Activated CD4-positive, alpha-beta T cell treated with anti-CD3 and anti-CD28 coated beads, Interleukin-2, Interleukin-6, amounts not matched to agents 100 ng/mL and 50 ng/mL, durations not matched to agents 16 hours and 8 hours (primary cell): Measurements from ENCODE around the gene FAM78B.

ENCODE experiments used
- DNase-seq: peaks from one replicate; pipeline ENCODE4 v3.0.0-alpha.2; 2020

The FAM78B gene

DNA sequence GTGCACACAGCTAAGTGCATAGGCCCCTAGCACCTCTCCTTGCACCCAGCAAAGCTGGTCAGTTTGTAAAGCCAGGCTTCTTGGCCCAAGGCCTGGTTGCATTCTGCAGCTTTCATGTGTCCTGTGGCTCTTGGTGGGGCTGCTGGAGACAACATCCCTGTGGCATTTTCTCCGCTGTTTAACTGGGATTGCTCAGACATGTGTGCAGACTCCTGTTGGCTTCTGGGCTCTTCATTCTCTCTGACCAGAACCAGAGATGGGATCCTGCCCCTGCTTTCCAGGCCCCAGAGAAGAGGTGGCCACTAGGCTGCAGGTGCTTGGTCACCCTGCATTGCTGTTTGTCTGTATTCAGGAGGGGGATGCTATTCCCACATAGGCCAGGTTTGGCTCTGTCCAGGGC, 50.8 kb downstream of the FAM78B start:
- no peak for DNase-seq

DNA sequence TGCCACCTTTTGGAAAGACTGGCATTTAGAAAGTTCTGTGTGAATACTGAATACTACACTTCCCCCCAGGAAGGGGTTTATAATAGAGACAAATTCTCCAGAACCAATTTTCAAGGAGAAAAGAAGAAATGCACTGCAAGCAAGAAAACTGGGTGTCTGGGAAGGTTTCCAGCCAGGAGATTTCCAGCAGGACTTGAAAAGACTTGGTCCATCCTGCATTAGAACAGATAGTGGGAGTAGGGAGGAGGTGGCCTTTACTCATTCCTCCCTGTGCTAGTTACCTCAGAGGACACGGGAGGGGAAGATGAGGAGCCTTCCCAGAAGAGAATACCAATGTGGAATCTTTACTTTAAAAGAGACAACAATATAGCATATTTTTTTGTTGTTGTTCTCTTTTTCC, 52.4 kb downstream of the FAM78B start:
- no peak for DNase-seq

DNA sequence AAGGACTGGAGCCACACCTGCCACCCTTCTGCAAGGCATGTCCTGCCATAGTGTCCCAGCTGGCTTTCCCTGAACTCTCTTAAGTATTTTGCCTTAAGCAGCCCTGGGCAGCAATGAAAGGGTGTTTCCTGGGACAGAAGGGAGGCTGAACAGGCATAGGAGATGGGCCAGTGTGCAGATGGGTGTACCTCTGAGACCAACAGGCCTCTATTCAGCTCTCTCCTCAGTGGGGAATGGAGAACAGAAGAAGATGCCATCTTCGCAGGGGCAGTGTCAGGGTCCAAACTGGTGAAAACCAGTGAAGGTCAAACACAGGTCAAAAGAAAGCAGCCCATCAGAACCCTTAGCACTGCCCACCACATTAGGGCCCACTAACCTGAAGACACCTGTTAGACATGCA, 53.2 kb downstream of the FAM78B start:
- DNase-seq = no peak

DNA sequence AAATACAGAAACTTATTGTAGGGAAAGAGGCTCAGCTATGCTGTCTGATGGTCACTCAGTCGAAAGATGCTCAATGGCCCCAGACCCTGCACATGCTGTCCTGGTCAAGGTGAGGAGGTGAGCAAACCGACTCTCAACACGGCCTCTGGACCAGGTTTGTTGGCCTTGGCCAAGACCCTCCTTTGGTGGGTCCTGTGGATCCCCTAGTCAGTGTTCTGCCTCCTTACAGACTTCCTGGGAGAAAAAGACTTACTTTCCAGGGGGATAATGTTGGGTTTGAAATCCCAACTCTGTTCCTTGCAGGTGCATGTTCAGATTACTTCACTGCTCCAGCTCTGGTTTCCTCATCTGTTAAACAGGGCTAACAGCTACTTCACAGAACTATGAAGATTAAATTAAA, 53.8 kb downstream of the FAM78B start:
- no peak for DNase-seq

DNA sequence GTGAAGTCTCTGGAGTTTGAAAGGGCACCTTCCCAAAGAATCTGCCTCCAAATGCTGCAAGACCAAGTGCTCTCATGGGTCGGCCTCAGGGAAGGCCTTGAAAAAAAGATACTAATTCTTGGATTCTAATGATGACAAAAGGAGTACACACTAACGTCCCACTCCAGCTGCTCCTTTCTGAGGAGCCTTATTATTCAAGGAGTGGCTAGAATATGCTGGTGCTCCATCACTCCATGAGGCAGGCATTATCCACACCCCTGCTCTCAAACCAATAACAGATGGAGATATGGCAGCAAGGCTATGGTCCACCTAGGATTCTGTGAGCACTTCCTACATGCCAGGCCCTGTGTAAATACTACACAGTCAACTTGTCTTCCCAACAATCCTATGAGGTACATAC, 54.4 kb downstream of the FAM78B start:
- no peak for DNase-seq

DNA sequence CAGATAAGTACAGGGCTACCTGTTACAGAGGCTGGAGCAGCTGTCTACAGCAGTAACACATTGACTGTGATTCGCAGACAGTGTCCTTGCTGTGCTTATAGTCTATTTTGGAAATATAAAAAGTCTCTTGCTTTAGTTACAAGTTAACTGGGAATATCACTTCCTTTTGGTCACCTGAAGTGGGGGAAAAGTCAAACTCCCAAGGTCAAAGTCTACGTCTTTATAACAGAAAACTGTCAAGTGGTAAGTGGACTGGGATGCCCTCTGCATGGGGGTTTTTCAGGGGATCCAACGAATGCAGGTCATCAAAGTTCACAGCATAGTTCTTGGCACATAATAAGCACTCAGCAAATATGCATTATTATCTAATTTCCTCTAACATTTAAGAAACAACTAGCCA, 55.4 kb downstream of the FAM78B start:
- DNase-seq = no peak

- no peak for DNase-seq
Measured at GRCh38 chr1:166090244-166090643, 76.6 kb downstream of the FAM78B start.

- peak; percentile 7 for DNase-seq
Measured at GRCh38 chr1:166089804-166090203, 77.0 kb downstream of the FAM78B start.

- DNase-seq = no peak
Measured at GRCh38 chr1:166088572-166088955, 78.2 kb downstream of the FAM78B start.

DNA sequence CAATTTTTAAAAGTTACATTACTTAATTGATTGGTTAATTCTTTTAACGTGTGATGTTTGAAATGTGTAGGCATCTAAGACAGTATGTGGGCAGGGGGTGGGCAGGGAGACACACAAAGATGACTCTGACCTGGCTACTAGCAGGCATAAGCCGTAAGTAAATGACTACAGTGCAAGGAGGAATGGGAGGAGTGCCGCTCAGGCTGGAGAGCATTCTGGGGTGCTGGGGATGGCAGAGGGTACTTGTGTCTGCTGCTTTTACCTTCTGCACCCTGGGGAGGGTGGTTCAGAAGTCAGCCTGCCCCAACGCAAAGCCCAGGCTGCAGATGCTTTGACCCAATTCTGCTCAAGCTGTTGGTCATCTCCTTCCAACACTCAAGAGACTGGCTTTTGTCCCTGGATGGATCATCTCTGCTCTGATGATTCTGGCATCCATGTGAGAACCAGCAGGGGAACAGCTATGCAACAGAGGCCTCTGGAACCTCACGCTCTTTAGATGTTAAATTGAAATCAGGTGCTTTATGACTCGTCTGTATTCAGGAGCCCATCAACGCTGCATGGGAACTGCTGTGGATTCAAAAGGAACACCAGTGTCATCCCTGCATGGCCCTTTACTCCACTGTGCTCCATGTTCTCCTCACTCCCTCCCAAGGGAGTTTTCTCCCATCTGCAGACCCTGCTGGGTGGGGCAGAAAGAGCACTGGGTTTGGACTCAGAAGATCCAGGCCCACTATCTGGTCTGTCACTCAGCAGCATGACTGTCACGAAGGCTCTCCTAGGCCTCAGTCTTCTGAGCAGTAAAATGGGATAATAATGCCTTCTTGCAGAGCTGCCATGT, 78.8 kb downstream of the FAM78B start:
- DNase-seq = no peak

- no peak for DNase-seq
Measured at GRCh38 chr1:166086113-166086883, 80.5 kb downstream of the FAM78B start.

DNA sequence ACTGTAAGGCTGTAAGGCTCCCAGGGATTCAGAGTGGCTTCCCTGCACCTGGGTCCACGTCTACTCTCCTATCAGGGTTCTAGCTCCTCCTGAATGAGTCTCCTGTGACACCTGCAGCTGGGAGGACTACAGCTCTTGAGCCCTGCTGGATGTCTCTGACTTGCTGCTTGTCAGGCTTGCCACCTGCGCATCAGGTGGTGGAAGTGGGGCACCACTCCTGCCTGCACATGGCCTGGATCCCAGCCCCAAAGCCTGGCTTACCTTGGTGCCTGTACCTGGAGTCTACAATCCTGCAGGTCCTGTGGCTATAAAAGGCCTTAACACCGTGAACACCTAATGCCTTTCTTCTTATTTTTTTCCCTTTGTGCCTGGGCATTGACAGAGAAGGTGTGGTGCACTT, 82.2 kb downstream of the FAM78B start:
- no peak for DNase-seq

DNA sequence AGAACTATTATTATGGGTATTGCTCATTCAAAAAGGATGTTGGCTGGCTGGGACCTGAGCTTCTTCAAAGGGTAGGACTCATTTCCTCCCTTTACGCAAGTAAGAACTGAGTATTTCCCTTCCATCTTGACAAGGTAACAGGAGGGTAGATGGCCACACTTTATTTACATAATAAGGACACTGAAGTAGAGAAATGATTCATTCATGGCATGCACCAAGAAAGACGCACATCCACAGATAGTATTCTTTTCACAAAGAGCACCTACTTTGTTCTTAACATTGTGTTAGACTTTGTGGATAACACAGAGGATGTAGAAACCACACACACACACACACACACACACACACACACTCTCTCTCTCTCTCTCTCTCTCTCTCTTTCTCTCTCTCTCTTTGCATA, 82.9 kb downstream of the FAM78B start:
- DNase-seq = peak; percentile 68

DNA sequence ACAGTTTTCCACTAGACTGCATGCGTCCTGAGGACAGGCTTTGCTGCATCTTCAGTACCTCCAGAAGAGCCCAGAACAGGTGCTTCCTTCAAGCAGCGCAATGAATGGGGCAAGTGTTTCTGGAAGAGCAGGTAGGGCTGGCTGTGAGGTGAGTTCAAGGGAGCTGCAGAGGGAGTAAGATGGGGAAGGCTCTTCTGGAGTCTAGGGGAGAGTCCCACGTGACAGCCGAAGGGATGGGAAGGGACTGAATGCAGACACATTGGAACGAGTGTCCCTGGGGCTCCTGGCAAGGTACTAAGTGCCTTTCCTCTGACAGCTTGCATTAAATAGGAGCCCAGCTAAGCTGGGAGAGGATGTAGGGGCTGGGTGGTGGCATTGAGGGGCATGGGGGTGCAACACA, 84.2 kb downstream of the FAM78B start:
- DNase-seq = no peak

DNA sequence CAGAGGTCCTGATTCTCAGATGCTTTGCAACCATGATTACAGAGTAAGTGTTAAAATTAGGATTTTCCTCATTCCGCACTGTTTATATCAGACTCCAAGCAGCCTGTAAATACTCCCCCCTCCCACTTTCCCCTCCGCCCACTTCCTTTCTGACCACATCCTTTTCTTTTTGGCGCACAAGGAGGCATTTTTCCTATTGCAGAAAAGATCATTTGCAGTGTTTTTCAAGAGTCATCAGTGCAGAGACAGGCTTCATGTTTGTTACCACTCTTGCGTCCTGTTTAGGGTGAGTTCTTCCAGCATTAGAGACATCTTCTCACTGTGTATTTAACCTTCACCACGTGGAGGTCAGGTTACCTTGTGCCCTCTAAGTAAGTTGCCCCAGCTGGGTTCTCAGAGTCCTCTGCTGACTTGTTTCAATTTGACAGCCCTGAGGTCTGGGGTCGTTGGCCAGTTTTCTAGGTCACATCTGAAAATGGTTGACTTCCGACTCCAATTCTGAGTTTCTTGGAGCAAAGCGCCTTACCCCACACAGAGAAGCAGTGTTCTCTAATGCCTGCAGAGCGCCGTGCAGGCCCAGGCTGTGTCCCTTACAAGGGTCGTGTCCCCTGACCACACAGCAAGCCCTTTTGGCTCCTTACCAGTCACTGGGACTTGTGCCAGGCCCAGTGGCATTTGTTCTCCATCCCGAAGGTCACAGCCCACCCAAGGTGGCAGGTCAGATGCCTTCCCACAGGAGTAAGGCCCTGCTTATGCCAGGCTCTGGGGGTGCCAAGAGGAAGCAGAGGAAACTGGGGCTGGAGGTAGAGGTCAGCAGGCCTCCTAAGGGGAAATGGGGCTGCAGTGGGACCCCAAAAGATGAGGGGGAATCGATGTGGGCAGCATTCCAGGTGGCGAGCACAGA, 85.6 kb downstream of the FAM78B start:
- DNase-seq = peak; percentile 37

DNA sequence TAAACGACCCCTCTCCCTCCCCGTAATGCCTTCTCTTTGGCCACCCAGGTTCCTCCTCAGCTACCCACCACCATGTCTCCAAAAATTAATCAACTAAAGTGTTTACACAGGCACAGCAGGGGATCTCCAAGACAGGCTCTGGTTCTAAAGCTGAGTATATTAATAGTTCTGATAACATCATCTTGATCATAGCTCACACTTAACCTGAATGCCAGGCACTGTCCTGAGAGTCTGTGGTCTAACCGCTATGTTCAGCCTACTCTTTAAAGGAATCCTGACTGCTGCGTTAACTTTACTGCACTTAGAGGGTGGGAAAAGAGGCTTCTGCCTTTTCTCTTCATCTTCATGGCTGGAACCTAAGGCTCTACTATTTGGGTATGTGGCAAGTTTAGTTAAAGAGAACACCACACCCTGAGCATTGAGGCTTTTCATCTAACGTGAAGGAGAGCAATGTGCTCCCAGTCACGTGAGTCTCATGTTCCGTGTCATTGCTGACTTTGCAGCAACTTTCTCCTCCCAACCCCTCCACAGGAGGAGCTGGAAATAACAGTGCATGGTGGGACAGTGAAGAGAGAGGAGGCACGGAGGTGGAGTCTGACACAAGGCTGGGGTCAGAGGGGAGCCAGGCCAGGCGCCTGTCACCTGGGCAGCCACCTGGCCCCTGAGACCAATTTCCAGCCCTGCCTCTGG, 86.4 kb downstream of the FAM78B start:
- peak; percentile 11 for DNase-seq

DNA sequence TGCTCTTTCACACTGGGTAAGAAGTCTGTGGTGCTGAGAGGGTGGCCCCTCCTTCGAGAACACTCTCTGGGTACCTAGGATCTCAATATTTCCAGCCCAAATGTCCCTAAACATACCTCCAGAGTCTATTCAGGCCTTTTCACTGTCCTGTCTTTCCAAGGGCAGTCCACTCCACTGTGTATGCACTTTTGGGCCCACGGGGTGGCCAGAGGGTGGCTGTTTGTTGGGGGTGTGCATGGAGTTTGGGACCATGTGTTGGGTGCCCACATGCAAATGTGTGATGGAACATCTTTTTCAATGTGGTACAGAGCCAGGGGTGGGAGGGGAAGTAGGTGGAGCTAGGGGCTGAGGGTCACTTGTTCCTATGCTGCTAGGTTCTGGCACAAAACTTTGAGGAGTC, 87.5 kb downstream of the FAM78B start:
- DNase-seq = no peak

DNA sequence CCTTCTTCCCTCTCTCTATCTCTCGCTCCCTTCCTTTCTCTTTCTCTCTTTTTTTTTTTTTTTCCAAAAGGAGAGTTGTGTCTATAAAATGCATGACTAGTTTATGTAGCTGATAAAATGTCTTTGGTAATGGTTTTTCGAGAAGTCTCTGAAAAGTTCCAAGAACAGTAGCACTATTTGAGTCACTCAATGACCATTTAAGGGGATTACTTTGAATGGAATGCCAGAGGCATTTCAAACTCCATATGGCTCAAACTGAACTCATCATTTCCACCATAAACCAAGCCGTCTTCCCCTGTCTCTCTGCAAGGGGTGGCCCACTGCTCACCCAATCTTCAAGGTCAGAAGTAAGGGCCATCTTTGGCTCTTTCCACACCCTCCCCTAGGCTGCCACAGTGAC, 93.3 kb downstream of the FAM78B start:
- DNase-seq = no peak

- DNase-seq = no peak
Measured at GRCh38 chr1:166069390-166069789, 97.4 kb downstream of the FAM78B start.

- DNase-seq = no peak
Measured at GRCh38 chr1:166066107-166066506, 100.7 kb downstream of the FAM78B start.

- DNase-seq = no peak
Measured at GRCh38 chr1:166064951-166065350, 101.8 kb downstream of the FAM78B start.

- no peak for DNase-seq
Measured at GRCh38 chr1:166064313-166064926, 102.4 kb downstream of the FAM78B start.
